Measurements from ENCODE around the gene PIGU. TPM values are rescaled to one million over a fixed set of nuclear protein-coding genes. Genes with fewer than 3 reads are reported as not detected.

The PIGU gene
- total RNA-seq, 8 experiments from 2014 or later: 13.4 to 30.9 (median 26.7) TPM

DNA sequence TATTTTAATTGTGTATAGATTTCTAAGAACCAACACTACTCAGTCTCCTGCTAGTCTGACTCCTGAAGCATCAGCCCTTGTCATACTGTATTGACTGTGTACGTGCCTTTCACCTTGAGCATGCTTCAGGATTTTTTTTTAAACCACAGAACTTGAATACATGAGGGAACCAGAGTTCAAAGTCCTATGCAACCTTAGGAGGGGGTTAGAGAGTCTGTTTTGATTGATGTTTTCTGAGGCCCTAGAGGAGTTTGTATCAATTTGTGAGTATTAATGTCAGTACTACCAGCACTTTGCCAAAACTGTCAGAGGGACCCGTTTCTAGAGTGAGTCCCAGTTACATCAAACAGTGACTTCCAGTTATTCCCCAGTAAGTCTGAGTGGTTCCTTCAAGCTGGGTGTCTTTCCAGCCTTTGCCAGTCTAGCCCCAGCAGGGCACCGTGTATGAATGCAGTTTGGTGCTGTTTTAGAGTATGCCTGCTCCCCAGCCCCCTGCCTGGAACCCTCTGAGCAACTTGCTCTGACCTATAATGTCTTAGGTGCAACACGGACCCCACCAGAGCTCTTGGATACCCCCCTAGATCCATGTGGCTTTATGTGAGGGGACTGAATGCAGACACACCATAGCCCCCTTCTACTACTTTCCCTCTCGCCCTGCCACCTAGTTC, 35.8 kb upstream of the PIGU start:
- ATAC-seq (replicated peaks in 6 of 8): no peak
- in situ Hi-C loops (cut with MboI; ENCODE audit: low pct_unique_long_range_greater_than_20kb in 2 of 9, low sequenced_read_pairs in 9 of 9, unreplicated experiment in 9 of 9): loop anchor here in 2 of 9 experiments (25.0 kb wide), 2 partner anchors 175 to 400 kb away; partner anchors contain the start of gene AHCY (in 1 of the 2)
- Histone ChIP-seq H3K4me3 (no peak overlapping the region), H3K4me1 (replicated peaks in 1 of 2) (peaks cover 7 to 9% of the 10 kb centered on the region in 2 donors), H3K27ac (no peak overlapping the region)
- 50 to 100% (median 91%) methylated on average over 1 to 4 of the region's 5 CpGs; no CpG with 5 or more reads in 4 of the 10 experiments for WGBS, 10 experiments

DNA sequence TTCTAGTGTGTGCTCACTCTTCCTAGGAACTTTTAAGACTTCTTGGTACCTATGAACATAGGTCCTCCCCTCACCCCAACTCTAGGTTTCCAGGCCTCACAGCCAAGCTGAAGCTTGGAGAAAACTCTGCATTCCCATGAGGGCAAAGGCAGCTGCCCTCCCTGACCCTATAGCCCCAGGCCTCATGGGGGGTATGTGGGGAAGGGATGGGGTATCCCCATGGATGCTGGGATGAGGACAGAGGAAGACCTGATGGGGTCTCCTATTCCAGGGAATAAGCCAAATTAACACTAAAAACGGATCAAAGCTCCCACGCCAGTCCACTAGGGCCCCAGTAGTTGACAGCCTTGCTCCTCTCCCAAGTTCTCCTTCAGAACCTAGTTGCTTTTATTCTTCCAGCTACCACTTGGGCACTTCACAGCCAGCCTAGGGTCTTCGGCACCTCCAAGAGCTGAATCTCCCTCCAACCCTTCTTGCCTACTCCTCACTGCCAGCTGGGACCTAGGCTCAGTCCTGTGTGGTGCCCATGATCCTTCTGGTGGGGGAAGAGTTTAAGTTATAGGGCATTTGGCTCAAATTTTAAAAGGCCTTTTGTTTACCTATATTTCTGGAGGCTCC, 35.0 kb upstream of the PIGU start:
- no peak overlapping the region for H3K4me3 ChIP-seq
- no peak for ATAC-seq (replicated peaks in 6 of 8)
- 80 to 100% (median 100%) methylated on average over 1 to 3 of the region's 3 CpGs; no CpG with 5 or more reads in 5 of the 10 experiments for WGBS, 10 experiments
- no peak overlapping the region for H3K27ac ChIP-seq
- peaks cover 7 to 9% of the 10 kb centered on the region in 2 donors for H3K4me1 ChIP-seq (replicated peaks in 1 of 2)
- in situ Hi-C loops (cut with MboI; ENCODE audit: low pct_unique_long_range_greater_than_20kb in 2 of 9, low sequenced_read_pairs in 9 of 9, unreplicated experiment in 9 of 9): loop anchor here in 2 of 9 experiments (25.0 kb wide), 2 partner anchors 175 to 400 kb away; partner anchors contain the start of gene AHCY (in 1 of the 2)

DNA sequence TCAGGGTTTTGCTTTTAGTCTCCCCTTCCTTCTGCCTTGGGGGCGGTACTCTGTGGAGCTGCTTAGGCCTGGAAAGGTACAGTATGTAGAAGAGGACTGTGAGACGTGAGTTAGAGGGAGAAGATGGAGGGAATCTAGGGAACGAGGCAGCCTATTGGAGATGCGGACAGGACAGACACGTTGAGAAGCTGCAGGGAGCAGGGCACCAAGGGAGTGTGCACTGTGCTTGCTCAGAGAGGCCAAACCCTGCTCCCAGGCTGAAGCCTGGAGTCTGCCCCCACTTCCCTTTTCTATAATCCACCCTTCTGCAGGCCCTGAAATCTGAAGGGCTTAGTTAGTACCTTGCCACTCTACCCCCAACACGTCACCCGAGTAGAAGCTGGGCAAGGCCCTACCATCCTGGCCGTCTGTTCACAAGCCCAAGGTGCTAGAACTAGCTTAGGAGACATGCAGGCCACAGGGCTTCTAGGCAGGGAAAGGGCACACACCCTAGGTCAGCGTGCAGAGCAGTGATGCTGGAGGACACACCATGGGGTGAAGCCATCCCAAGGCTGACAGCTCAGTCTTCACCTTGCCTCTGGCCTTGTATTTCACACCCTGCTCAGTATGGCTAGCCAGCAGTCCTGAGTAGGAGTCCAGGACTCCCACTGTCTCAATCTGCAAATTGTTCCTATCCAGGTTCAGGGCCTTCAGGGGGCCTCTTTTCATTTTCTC, 34.1 kb upstream of the PIGU start:
- H3K27ac ChIP-seq: no peak overlapping the region
- H3K4me1 ChIP-seq (replicated peaks in 1 of 2): peaks cover 7 to 9% of the 10 kb centered on the region in 2 donors
- no peak overlapping the region for H3K4me3 ChIP-seq
- no peak for ATAC-seq (replicated peaks in 6 of 8)
- WGBS, 10 experiments: 40 to 100% (median 92%) methylated on average over 1 to 2 of the region's 9 CpGs; no CpG with 5 or more reads in 4 of the 10 experiments
- in situ Hi-C loops (cut with MboI; ENCODE audit: low pct_unique_long_range_greater_than_20kb in 2 of 9, low sequenced_read_pairs in 9 of 9, unreplicated experiment in 9 of 9): loop anchor here in 2 of 9 experiments (25.0 kb wide), 2 partner anchors 174 to 399 kb away; partner anchors contain the start of gene AHCY (in 1 of the 2)

DNA sequence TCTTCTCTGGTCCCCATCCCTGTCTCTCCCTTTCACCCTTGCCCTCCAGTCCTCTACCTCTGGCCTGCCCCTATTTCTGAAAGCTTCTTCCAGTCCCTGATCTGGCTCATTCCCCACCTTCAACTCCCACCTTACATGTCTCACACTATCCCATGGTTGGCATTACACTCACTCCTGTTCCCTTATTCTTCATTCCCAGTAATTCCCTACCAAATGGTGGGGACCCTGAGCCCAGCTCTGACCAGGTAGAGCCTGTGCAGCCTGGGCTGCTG, 33.6 kb upstream of the PIGU start:
- Histone ChIP-seq H3K4me3 (peak overlapping the region in 4 of 5 donors; percentile 38 to 59 (median 50)), H3K27ac (peak overlapping the region in 1 of 2 donors; percentile 93), H3K4me1 (replicated peaks in 1 of 2) (peaks cover 8 to 9% of the 10 kb centered on the region in 2 donors)
- no peak for ATAC-seq (replicated peaks in 6 of 8)
- in situ Hi-C loops (cut with MboI; ENCODE audit: low pct_unique_long_range_greater_than_20kb in 2 of 9, low sequenced_read_pairs in 9 of 9, unreplicated experiment in 9 of 9): loop anchor here in 2 of 9 experiments (25.0 kb wide), 2 partner anchors 173 to 398 kb away; partner anchors contain the start of gene AHCY (in 1 of the 2)

DNA sequence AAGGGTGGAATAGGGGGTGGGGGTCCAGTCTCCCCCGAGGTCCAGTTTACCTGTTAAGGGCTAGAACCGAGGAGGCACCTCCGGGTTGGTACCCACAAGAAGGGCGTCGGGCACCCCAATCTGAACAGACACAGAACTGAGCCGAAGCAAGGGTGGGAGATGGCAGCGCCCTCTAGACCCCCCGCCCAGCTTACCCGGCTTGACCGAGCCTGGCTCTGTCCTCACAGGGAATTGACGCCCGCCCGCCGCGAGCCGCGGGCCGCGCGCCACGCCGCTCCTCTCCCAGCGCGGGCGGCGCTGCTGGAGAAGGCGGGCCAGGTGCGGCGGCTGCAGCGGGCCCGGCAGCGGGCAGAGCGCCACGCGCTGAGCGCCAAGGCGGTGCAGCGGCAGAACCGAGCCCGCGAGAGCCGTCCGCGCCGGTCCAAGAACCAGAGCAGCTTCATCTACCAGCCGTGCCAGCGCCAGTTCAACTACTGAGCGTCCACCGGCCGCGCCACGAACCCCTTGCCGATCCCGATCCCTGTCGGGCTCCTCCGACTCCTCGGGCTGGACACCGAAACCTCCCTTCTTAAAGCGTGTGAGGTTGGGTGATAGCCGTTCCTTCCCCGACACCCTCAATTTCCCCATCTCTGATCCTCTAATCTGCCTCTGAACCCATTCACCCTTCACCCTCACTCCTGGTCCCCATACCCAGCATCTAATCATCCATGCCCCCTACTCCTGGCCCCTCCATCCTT, 33.1 kb upstream of the PIGU start:
- Histone ChIP-seq H3K4me1 (replicated peaks in 1 of 2) (peaks cover 13% of the 10 kb centered on the region in 2 donors), H3K4me3 (peak overlapping the region; percentile 30 to 59 (median 43)), H3K27ac (peak overlapping the region; percentile 91 to 93)
- peak; percentile 39 to 71 (median 63) for ATAC-seq (replicated peaks in 6 of 8)
- in situ Hi-C loops (cut with MboI; ENCODE audit: low pct_unique_long_range_greater_than_20kb in 2 of 9, low sequenced_read_pairs in 9 of 9, unreplicated experiment in 9 of 9): loop anchor here in 2 of 9 experiments (25.0 kb wide), 2 partner anchors 173 to 398 kb away; partner anchors contain the start of gene AHCY (in 1 of the 2)
- 0 to 22% (median 10%) methylated on average over 2 to 18 of the region's 61 CpGs; no CpG with 5 or more reads in 5 of the 10 experiments for WGBS, 10 experiments

DNA sequence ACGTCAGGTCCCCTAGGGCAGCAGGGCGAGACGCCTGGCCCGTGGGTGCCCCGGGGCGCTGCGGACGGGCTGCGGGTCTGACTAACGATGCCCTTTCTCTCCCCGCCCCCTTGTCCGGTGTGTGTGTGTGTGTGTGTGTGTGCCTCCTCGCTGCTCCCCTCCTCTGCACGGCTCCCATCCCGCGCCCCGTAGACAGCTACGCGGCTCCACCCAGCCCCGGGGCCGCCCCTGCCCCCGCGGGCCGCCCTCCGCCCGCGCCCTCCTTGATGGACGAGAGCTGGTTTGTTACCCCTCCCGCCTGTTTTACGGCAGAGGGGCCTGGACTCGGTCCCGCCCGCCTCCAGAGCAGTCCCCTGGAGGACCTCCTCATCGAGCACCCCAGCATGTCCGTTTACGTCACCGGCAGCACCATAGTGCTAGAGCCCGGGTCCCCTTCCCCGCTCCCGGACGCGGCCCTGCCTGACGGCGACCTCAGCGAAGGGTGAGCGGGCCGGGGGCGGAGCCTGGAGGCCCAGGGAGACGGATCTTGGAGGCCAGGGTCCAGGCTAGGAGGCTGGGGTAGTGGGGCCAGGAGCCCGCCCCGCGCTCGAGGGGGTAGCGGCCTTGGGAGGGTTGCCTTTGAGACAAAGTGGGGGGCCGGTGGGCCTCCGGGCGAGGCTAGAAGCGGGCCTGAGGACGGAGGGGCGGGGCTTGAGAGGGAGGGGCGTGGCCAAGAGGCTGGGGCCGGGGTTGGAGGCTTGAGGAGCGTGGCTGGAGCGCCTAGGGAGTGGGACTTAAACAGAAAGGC, 32.3 kb upstream of the PIGU start:
- peak; percentile 54 to 74 (median 70) for ATAC-seq (replicated peaks in 6 of 8)
- Histone ChIP-seq H3K4me3 (peak overlapping the region; percentile 30 to 59 (median 43)), H3K4me1 (replicated peaks in 1 of 2) (peaks cover 13 to 15% of the 10 kb centered on the region in 2 donors), H3K27ac (peak overlapping the region; percentile 91 to 93)
- WGBS, 10 experiments: 0% methylated on average over 1 of the region's 64 CpGs; no CpG with 5 or more reads in 9 of the 10 experiments
- in situ Hi-C loops (cut with MboI; ENCODE audit: low pct_unique_long_range_greater_than_20kb in 2 of 9, low sequenced_read_pairs in 9 of 9, unreplicated experiment in 9 of 9): loop anchor here in 2 of 9 experiments (25.0 kb wide), 2 partner anchors 172 to 397 kb away; partner anchors contain the start of gene AHCY (in 1 of the 2)

DNA sequence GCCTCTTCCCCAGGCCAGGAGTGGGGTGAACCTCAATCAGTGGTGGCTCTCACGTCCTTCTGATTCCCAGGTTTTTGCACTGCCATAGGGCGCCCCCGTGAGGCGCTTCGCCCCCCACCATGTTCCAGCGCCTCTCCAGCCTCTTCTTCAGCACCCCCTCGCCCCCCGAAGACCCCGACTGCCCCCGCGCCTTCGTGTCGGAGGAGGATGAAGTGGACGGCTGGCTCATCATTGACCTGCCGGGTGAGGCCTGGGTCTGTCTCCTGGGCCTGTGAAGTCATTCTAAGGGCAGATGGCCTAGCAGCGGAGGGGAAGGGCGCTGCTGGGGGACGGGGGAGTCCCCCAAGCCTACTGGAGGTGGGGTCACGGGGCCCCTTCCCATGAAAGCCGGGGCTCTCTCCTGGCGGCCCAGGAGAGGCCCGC, 31.7 kb upstream of the PIGU start:
- Histone ChIP-seq H3K4me3 (peak overlapping the region; percentile 30 to 59 (median 43)), H3K4me1 (replicated peaks in 1 of 2) (peaks cover 13 to 15% of the 10 kb centered on the region in 2 donors), H3K27ac (peak overlapping the region; percentile 91 to 93)
- WGBS, 10 experiments: 40% methylated on average over 1 of the region's 22 CpGs; no CpG with 5 or more reads in 9 of the 10 experiments
- peak in 7 of 8 experiments; percentile 0 to 11 (median 1) for ATAC-seq (replicated peaks in 6 of 8)
- in situ Hi-C loops (cut with MboI; ENCODE audit: low pct_unique_long_range_greater_than_20kb in 2 of 9, low sequenced_read_pairs in 9 of 9, unreplicated experiment in 9 of 9): loop anchor here in 2 of 9 experiments (25.0 kb wide), 2 partner anchors 171 to 396 kb away; partner anchors contain the start of gene AHCY (in 1 of the 2)

DNA sequence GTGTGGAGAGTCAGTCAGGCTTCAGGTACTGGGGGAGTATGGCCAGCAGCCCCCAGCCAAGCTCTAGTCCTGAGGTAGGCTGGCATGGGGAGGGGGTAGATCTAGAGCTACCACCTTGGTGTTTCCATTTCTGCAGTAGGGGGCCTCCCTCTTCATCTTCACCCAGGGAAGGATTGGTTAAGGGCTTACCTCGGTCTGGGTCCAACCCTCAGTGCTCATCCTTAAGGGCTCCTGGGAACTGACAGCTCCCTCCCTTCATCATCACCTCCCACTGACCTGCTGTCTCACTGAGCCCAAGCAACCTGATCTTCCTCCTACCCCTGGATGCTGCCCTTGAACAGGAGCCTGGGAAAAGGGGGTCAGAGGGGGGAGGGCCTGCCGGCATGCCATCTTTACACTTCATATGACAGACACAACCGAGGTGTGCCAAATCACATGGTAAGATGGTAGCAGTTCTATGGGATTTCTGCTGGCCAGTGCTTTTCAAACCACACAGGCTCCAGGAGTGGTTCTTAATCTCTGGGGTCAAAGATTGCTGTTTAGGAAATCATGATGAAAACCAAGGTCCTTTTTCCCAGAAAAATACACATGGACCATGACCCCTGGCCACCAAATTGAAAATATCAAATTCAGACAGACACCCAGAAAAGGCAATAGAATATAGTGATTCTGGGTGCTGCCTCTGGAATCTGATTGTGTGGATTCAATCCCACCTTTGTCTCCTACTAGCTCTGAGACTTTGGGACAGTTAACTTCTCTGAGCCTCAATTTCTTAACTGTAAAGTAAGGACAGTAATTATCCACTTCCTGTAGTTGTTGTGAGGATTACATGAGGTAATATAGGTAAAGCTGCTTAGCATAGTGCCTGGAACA, 30.3 kb upstream of the PIGU start:
- ATAC-seq (replicated peaks in 6 of 8): no peak
- H3K4me3 ChIP-seq: no peak overlapping the region
- H3K27ac ChIP-seq: no peak overlapping the region
- WGBS, 10 experiments: 73% methylated on average over 2 of the region's 3 CpGs; no CpG with 5 or more reads in 9 of the 10 experiments
- peaks cover 13 to 18% of the 10 kb centered on the region in 2 donors for H3K4me1 ChIP-seq (replicated peaks in 1 of 2)
- in situ Hi-C loops (cut with MboI; ENCODE audit: low pct_unique_long_range_greater_than_20kb in 2 of 9, low sequenced_read_pairs in 9 of 9, unreplicated experiment in 9 of 9): loop anchor here in 2 of 9 experiments (25.0 kb wide), 2 partner anchors 170 to 395 kb away; partner anchors contain the start of gene AHCY (in 1 of the 2)

DNA sequence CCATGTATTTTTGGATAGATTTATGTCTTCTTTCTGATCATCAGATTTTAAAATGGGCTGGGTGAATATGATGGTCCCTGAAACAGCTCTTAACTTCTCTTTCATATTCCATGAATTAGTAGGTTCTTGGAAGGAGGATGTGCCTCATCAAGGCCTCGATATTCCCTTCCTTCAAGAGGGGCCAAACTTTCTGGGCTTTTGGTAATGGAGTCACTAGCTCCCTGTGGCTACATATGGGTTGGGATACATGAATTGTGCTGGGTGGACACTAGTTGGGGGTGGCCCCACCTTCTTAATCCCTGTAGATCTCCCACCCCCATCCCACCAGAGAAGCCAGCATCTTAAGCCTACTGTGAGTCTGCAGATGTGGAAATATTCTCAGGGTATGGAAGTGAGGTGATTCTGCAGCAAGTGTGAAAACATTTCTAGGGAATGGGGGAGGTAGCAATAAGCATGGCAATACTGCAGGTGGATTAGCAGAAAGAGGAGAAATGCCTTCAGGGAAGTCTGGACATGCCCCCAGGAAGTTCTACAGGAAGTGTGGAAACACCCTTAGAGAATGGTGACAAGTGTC, 29.5 kb upstream of the PIGU start:
- in situ Hi-C loops (cut with MboI; ENCODE audit: low pct_unique_long_range_greater_than_20kb in 2 of 9, low sequenced_read_pairs in 9 of 9, unreplicated experiment in 9 of 9): loop anchor here in 2 of 9 experiments (25.0 kb wide), 2 partner anchors 169 to 394 kb away; partner anchors contain the start of gene AHCY (in 1 of the 2)
- WGBS, 10 experiments: 80 to 100% (median 84%) methylated on average over 1 of the region's 1 CpG; no CpG with 5 or more reads in 6 of the 10 experiments
- Histone ChIP-seq H3K27ac (no peak overlapping the region), H3K4me3 (no peak overlapping the region), H3K4me1 (replicated peaks in 1 of 2) (peaks cover 13 to 18% of the 10 kb centered on the region in 2 donors)
- ATAC-seq (replicated peaks in 6 of 8): no peak

All from motor neuron (in vitro differentiated cells).